HT1080 (cell line): ENCODE results near the gene ANLN. TPM values are rescaled to one million over a fixed set of nuclear protein-coding genes. Genes with fewer than 3 reads are reported as not detected.
"Not testable (repeated sequence)": the region's sequence is repeated elsewhere in the genome, so short reads cannot be mapped to it uniquely, and the experiment has no call there.

ENCODE experiments used
- DNase-seq: peaks from one replicate; pipeline ENCODE4 v3.0.0-alpha.2; 2015; ENCODE audit warnings: low read depth
- total RNA-seq: library from RNA; depleted of rRNA; stranded (reverse); fragments of >200 nt; shearing (Covaris generic); gene quantifications from 2 replicates; pipeline ENCODE4 v1.2.3, GENCODE V29; 2014

ANLN gene
- total RNA-seq, 1 experiment from 2014 or later: 142 TPM

DNA sequence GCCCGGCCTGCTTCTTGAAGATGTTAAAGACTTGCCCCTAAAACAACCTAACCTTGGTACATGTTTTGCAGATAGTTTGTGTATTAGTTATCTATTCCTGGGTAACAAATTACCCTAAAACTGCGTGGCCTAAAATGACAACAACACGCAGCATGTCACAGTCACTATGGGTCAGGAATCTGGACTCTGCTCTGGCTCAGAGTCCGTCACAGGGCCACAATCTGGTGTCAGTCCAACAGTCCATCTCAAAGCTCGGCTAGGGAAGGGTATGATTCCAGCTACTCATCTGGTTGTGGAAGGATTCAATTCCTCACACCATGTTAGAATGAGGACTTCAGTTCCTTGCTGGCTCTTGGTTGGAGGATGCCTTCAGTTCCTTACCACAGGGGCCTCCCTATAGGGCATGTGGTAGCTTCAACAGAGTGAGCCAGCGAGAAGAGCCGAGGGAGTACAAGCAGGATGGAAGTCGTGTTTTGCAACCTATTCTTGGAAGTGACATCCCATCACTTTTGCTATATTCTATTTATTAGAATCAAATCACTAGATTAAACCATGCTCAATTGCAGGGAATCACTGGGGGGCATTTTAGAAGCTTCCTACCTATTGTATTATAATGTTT, 71.3 kb downstream of the ANLN start:
- no peak for DNase-seq

DNA sequence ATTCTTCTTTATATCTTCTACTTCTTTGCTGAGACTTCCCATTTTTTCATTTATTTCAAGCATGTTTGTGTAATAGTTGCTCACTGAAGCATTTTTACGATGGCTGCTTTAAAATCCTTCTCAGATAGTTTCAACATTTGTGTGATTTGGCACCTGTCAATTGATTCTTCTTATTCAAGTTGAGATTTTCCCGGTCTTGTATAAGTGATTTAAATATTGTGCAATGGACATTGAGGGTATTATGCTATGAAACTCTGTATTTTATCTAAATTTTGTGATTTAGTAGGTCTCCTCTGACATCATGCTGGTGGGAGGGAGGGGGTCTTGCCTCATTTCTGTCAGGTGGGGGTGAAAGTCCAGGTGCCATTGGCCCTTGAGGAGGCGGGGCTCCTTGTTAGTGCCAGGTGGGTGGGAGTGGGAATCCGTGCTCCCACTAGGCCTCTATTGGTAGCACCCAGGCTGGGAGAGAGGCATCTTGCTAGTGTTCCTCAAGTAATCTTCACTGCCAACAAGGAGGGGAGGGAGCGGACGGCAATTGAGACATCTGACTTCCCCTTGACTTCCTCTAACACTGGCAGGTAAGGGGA, 73.0 kb downstream of the ANLN start:
- no peak for DNase-seq

DNA sequence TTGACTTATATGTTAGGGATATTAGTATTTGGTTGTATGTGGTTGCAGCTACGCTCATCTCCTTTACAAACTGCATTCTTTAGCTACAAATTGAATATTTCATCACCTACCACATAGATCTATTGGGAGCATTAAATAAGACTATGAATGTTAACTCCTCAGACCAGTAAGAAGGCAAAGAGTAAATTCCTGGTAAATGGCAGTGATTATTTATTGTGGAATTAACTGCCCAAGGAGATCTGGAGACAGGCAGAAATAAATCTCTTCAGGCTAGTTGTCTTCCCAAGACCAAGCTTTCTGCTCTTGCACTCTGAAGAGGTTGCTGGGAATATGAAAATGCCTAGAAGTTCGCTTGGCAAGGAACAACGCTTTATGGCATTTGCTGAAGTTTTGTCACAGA, 74.6 kb downstream of the ANLN start:
- DNase-seq: no peak

DNA sequence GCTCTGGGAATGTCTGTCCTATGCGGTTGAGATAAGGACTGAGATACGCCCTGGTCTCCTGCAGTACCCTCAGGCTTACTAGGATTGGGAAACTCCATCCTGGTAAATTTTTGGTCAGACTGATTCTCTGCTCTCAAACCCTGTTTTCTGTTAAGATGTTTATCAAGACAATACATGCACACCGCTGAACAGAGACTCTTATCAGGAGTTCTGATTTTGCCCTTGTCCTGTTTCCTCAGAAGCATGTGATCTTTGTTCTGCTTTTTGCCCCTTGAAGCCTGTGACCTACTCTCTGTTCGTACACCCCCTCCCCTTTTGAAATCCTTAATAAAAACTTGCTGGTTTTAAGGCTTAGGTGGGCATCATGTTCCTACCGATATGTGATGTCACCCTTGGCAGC, 76.3 kb downstream of the ANLN start:
- not testable (repeated sequence) for DNase-seq

DNA sequence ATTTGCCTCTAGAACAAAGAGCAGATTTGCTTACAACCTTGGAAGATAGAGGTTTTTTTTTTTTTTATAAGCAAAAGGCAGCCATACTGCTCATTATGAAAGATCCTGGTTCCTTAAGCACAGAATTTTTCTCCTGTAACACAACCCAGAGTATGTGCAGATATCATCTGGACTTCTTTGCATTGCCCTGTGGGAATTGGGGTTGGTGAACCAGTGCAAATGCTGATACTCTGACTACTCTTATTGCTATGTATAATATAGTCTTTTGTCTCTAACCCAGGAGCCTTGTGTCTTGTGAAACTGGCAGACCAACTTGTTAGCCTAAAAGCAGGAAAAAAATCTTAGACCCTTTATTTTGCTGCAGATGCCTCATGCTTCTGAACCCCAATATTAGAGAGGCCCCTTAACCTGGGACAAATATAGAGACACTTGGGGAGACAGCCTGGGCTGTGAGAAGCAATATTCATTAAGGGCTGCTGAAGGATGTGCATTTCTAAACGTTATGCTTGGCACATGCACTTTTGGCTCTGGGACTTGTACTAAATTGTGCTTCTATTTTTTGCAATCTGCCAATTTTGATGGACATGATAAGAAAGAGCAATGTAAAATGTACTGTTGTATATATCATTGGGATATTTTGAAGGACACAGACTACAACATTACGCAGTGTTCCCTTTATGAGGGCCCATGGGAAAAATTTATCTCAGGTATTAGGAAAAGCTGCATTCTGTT, 78.9 kb downstream of the ANLN start:
- DNase-seq: no peak

DNA sequence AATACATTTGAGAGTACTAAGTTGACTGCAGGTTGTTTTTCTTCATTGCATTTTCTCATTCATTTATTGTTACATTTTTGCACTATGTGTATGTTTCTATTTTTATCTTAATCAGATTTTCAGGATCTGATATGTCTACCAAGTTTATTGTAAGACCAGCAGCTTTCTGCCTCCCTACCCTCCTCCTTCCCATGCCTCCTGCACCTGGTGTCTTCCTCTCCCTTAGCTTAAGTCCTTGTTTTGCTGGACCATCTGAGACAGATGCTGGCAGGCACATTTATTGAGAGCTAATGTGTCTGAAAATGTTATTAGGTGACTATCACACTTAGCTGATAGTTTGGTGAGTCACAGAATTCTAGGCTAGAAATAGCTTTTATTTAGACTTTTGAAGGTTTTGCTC, 79.6 kb downstream of the ANLN start:
- no peak for DNase-seq

DNA sequence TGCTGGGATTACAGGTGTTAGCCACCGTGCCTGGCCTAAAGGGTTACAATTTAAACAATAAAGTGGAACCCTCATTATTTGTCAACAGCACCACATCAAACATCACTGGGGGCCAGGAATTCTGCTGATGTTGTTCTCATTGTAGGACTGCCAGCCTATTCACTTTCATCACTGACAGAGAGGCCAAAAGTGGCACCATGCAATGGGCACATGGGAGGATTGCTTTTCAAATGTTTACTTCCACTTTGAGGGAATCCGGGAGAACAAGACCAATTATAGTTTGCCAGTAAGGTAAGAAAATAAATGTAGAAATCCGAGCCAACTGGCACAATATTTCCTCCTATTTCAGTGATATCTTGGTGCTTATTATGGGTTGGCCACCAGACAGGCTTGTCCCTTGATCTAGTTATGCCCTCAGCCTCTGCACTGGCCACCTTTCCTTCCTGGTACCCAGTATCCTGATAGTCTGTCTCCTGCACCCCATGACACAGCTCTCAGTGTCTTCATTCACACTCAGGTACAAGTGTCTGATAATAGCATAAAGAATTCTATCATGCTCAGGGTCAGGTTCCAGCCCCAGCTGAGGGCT, 82.6 kb downstream of the ANLN start:
- DNase-seq: no peak

DNA sequence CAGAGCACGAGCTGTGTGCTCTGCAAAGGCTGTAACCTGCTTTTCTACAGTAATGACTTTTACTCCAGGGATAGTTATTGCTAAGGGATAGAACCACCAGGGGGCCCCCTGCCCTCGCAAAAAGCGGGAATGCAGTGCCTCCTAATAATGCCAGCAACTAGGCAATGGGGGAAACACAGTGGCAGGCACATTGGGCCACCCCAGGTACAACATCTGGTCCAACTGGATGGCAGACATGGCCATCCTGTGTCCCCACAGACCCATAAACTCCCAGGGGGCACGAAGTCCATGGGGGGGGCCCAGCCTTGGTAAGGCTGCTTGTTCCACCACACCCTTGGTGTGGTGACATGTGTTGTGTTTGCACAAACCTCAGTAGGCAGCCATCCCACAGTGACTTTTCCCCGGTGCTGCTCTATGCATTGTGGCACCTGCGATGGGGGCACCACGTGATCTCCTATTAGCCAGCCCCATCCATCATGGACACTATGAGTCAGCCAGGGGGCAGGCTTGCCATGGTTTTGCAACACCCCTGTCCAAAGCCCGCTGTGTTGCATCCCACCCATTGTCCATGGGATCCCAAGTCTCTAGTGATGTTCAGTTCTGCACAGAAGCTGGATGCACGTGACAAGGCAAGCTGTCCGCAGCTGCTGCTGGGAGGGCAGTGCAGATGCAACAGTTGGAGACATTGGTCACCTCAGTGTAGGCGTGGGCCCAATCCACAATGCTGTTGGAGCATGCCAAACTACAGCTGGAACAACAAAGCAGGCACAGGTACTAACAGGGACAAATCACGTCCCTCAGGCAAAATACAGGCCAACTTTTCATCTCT, 84.0 kb downstream of the ANLN start:
- peak; percentile 54 for DNase-seq

DNA sequence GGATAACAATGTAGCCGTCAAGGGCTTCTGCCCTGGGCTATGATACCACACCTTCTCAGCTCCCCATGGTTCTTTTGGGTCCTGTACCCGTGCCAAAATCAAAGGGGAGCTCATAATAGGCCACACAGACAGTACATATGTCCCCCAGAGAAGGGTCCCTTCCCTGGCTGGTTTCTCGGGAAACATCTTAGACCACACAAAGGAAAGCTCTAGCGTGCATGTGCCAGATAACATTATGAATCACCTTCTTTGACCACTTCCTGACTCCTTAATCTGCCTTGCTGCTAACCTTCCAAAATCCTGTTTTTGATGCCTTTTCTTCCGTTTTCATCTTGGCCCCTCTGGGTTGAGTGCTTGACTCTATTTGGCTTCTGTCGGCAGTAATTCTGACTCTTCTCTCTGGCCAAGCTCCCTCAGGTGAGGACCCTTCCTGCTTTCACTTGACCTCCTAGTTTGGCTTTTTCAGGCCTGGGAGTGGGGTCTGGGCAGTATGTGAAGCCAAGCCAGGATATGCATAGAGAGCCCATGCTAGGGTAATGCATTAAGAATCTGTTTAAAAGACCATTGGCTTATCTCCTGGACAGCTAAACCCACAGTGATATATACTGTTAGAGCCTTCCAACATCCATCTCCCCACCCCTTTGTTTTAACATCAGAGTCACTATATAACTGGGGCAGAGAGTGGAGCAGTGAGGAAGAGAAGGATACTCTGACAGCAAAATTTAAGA, 84.8 kb downstream of the ANLN start:
- DNase-seq: peak; percentile 85

DNA sequence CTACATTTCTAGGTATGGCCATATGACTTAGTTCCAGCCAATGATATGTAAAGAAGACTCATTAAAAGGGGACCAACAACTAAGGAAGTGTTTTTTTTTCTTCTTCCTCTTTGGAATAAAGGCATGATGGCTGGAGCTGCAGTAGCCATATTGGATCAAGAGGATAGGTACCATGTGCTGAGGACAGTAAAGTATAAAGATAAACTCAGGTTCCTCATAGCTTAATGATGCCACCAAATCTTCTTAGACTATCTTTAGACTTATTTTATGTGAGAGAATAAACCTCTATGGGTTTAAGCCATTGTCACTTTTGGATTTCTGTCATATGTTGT, 85.3 kb downstream of the ANLN start:
- DNase-seq: no peak

DNA sequence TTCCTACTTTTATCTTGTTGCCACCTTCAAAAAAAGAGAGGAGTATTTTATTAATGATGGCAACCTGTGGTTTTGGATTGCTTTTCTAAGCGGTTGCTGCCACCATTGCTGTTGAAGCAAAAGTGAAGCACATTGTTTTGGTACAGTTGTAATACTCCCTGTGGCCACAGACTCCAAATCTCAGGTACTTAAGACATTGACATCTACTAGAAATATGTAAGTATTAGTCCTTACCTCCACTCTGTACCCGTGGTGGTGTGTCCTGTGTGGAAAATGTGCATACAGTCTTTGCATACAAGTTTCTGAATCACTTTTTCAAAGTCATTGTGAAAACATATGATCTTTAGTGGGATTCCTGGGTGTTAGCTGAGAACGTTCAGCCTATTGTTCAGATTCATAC, 85.7 kb downstream of the ANLN start:
- no peak for DNase-seq

DNA sequence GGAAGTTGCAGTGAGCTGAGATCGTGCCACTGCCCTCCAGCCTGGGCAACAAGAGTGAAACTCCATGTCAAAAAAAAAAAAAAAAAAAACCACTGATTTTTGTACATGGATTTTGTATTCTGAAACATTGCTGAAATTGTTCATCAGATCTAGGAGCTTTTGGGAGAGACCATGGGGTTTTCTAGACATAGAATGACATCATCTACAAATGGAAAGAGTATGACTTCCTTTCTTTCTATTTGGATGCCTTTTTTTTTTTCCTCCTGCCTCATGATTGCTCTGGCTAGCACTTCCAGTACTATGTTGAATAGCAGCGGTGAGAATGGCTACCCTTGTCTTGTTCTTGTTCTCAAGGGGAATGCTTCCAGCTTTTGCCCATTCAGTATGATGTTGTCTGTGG, 89.1 kb downstream of the ANLN start:
- DNase-seq: no peak

DNA sequence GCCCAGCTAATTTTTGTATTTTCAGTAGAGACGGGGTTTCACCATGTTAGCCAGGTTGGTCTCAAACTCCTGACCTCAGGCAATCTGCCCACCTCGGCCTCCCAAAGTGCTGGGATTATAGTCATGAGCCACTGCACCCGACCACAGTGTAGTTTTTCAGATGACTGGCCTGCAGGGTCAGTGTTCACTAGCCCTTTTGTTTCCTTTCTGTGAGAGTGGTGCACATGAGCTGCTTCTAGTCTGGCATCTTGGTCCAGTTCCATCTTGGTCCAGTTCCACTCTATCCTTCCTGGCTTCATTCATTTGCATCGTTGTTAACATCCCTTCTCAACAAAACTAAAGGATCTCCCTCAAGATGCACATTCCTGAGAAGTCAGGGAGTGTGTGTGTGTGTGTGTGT, 94.2 kb downstream of the ANLN start:
- not testable (repeated sequence) for DNase-seq

DNA sequence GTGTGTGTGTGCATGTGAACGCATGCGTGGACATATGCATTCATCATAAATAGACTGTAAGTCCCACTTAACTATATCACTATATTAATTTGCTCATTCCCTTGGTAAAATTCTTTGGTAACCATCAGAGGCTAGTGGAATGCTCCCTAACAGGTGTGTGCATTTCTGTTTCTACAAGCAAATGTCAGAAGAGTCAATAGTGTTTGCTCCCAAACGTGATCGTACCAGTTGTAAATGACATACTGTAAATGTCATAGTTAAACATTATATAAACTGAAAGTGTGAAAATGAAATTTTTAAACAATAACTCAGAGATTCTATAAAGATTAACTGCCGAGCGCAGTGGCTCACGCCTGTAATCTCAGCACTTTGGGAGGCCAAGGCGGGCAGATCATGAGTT, 94.6 kb downstream of the ANLN start:
- DNase-seq: no peak

DNA sequence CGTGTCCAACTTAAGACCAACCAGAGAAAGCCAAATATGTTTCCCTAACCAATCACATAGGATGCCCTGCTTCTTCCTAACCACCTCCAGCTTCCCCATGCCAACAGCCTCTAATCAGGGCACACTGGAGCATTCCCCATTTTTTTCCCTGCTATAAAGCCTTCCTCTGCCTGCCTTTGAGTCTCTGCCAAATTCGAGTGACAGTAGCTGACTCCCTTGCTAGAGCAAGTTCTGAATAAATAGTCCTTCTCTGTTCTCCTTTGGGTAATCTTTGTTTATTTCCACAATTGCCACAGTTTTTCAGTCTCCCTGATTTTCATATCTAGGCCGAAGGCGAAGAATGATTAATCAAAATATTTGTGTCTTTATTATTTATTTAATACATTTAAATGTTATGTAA, 96.7 kb downstream of the ANLN start:
- no peak for DNase-seq

DNA sequence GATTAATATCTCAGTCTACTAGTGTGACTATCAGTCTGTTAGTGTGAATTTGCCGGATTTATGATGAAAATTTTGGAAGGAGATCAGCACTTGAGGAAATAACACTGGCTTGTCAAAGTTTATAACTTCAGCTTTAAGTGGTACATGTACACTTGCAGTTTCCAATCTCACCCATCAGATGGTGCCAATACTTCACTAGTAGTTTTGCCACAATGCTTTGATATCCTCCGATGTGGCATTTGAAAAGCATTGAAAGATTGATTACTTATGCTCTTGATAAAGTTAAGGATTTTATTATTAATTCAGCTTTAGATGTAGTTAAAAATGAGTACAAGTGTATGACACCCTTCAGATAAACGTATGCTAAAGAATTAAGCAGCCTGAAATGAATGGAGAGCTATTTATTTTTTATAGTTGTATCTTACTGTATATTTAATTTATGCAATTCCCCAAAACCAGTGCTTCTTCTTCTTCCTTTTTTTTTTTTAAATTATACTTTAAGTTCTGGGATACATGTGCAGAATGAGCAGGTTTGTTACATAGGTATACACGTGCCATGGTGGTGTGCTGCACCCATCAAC, 98.2 kb downstream of the ANLN start:
- peak; percentile 42 for DNase-seq

DNA sequence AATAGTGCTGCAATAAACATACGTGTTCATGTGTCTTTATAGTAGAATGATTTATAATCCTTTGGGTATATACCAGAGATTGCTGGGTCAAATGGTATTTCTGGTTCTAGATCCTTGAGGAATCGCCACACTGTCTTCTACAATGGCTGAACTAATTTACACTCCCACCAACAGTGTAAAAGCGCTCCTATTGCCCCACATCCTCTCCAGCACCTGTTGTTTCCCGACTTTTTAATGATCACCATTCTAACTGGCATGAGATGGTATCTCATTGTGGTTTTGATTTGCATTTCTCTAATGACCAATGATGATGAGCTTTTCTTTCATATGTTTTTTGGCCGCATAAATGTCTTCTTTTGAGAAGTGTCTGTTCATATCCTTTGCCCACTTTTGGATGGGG, 99.0 kb downstream of the ANLN start:
- DNase-seq: not testable (repeated sequence)

DNA sequence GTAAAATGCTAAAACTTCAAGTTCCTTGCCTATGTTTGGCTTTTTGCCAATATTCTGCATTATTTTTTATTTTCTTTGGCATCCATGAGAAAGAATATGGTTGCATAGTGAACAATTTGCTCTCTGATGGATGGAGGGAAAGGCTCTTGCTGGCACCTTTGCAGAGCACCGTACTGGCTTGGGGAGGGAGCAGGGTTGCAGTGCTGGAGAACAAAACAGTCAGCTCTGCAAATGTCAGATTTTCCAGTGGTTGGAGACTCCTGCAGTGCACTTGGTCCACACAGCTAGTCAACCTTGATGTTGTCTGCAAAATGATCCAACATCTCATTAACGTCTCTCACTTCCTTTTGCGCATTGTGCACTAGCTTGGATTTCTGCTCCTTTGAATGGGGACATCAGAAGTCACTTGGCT, 100.8 kb downstream of the ANLN start:
- no peak for DNase-seq

DNA sequence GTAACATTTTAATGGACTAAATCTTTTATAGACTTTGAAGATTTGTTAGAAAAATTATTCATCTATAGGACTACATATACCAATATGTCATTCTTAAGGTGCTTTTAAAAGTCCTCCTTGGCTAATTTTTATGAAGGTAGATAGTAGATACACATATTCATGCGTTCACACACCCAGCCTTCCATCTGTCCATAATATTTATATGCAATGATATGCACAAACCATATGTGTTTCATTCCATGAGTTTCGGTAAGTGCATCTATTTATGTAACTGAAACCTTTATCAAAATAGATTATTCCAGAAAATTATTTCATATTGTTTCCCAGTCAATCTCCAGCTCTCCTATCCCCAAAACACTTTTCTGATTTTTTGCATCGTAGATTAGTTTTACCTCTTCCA, 101.7 kb downstream of the ANLN start:
- DNase-seq: no peak

DNA sequence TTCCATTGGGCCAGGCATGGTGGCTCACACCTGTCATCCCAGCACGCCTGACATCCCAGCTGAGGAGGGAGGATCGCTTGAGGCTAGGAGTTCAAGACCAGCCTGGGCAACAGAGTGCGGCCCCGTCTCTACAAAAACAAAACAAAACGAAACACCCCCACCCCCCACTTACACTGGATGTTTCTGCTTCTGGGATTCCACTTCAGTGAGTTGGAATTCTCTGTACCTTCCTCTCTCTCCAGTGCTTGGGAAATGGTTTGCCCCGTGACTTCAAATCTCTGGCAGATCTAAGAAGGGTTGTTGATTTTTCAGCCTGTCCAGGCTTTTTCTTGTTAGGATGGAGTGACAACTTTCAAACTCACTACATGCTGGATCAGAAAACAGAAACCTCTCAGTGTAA, 106.9 kb downstream of the ANLN start:
- DNase-seq: no peak

DNA sequence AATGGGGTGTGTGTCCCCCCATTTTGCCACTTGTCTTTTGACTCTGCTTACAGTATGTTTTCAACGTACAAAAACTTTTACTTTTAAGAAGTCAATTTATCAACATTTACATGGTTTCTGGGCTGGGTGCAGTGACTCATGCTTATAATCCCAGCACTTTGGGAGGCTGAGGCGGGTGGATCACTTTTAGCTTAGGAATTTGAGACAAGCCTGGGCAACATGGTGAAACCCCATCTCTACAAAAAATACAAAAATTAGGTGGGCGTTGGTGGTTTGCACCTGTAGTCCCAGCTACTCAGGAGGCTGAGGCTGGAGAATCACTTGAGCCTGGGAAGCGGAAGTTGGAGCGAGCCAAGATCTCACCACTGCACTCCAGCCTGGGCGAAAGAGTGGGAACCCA, 107.5 kb downstream of the ANLN start:
- DNase-seq: peak; percentile 10
